Prostate gland (tissue), 2 donors: ENCODE measurements around the gene TNFAIP3. TPM values are rescaled to one million over a fixed set of nuclear protein-coding genes. Genes with fewer than 3 reads are reported as not detected.
A peak's percentile ranks its signal among the peaks of the same experiment; 100 is the strongest.

Source experiments
- DNase-seq: peaks from one replicate; pipeline ENCODE4 v3.0.0-alpha.2; 2019; ENCODE audit warnings: low spot score
- H3K27ac ChIP-seq, 2 donors: fragments of 200-600 bp; sonication (generic); 2 replicates each; pipeline ENCODE4 v1.5.1; 2017 to 2019
- H3K27me3 ChIP-seq: fragments of 200-600 bp; sonication (generic); replicated peaks from 2 replicates; pipeline ENCODE4 v1.5.1; 2019; ENCODE audit not compliant: insufficient read depth
- H3K36me3 ChIP-seq, 2 donors: fragments of 200-600 bp; sonication (generic); 1 replicate in 1 of 2; 2 replicates in 1 of 2; pipeline versions ENCODE4 v1.5.1 to v1.8.1; 2017 to 2019
- H3K4me1 ChIP-seq: fragments of 200-600 bp; sonication (generic); replicated peaks from 2 replicates; pipeline ENCODE4 v1.5.1; 2019
- H3K4me3 ChIP-seq, 2 donors: fragments of 200-600 bp; sonication (generic); 2 replicates each; pipeline ENCODE4 v1.5.1; 2017 to 2019
- H3K9me3 ChIP-seq: fragments of 200-600 bp; sonication (generic); 2 replicates; pipeline ENCODE4 v1.5.1; 2017
- CTCF ChIP-seq, 4 experiments: fragments of 200-600 bp in 2 of 4; fragments of 450-650 bp in 2 of 4; sonication (generic) in 2 of 4; IDR thresholded peaks; 1 replicate in 3 of 4; 2 replicates in 1 of 4; pipeline ENCODE4 v1.5.1; 2016 to 2019; ENCODE audit warnings: antibody characterized with exemption in 4 of 4, mild to moderate bottlenecking in 2 of 4, moderate library complexity in 2 of 4
- POLR2A ChIP-seq: fragments of 450-650 bp; IDR thresholded peaks from one replicate; pipeline ENCODE4 v1.6.1; 2016; ENCODE audit warnings: antibody characterized with exemption, mild to moderate bottlenecking
- POLR2AphosphoS5 ChIP-seq: sonication (generic); formaldehyde crosslinking; IDR thresholded peaks from one replicate; pipeline ENCODE4 v1.6.1; 2017; ENCODE audit warnings: antibody characterized with exemption
- WGBS: methylation state at CpG from one replicate; pipeline ENCODE4 v1.1.5; 2018; 5-methylcytosine and 5-hydroxymethylcytosine counted together
- intact Hi-C: fragments of 100-400 bp; cut with DNase I; formaldehyde crosslinking; loops from one replicate; pipeline ENCODE4 v1.14.2; 2022
- total RNA-seq, 2 donors: library from RNA; depleted of rRNA; stranded (reverse); fragments of >200 nt; gene quantifications; one replicate each; pipeline ENCODE4 v1.1.0, GENCODE V29; 2016

The TNFAIP3 gene
- 10 to 100 TPM; 13.0 to 19.9 TPM for total RNA-seq

DNA sequence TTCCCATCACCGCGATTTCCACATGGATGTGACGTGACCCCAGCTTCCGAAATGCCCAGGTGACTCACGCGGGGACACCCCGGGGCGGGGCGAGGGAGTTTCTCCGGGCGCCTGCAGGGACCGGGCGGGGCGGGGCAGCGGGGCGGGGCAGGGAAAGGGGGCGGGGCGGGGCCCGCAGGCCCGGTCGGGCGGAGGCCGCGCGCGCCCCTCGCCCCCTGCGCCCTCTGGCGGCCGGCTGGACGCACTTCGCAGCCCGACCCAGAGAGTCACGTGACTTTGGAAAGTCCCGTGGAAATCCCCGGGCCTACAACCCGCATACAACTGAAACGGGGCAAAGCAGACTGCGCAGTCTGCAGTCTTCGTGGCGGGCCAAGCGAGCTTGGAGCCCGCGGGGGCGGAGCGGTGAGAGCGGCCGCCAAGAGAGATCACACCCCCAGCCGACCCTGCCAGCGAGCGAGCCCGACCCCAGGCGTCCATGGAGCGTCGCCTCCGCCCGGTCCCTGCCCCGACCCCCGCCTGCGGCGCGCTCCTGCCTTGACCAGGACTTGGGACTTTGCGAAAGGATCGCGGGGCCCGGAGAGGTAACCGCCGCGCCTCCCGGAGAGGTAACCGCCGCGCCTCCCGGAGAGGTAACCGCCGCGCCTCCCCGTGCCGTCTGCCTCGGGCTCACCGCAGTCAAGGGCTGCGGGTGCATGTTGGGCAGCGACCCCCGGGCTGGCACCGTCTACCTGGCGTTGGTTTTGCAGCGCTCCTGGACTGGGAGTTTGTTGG, at the start of gene TNFAIP3:
Gene TNFAIP3 (plus strand): TSS at position 346 of the 771 bp plus-strand sequence. CDS start 3,969 bp downstream, outside the sequence.
- H3K4me1 ChIP-seq, result peaks cover 4% of the 10 kb centered on the region
- intact Hi-C loops, result loop anchor here (5.0 to 10.0 kb wide), 3 partner anchors 65 to 238 kb away; partner anchors contain the start of gene PERP
- TF ChIP-seq CTCF (IDR thresholded peaks at IDR 0.05), result peak; percentile 82 to 96 (median 94)
- peak; percentile 92 for TF ChIP-seq POLR2AphosphoS5
- TF ChIP-seq POLR2A, result peak; percentile 86
- H3K9me3 ChIP-seq, result no peaks in the 10 kb centered on the region
- DNase-seq, result peak; percentile 91
- no peaks in the 10 kb centered on the region for H3K36me3 ChIP-seq
- peak within 1 kb of the TSS; percentile 65 to 87 for H3K4me3 ChIP-seq
- no peaks in the 10 kb centered on the region for H3K27me3 ChIP-seq
- under 1% methylated on average over 61 of the region's 87 CpGs for WGBS
- peak within 1 kb of the TSS; percentile 79 to 85 for H3K27ac ChIP-seq

DNA sequence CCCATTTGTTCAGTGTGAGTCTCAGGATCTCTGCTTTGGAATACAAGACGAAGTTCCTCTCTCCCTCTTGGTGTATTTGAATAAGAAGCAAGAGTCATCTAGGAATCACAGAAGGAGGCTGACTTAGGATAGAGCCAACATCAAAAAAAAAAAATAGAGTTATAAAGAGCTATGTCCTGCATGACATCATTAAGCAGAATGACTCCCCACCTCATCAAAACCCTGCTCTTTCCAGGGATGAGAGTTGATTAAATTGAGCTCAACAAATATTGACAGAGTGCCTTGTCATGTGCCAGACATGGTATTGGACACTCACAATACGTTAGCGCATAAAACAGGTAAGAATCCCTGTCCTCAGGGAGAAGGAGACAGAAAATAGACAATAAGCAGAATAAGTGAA, 48.6 kb upstream of the TNFAIP3 start:
- Histone ChIP-seq H3K36me3 (no peaks in the 10 kb centered on the region), H3K4me1 (no peaks in the 10 kb centered on the region), H3K27me3 (no peaks in the 10 kb centered on the region), H3K4me3 (no peak overlapping the region), H3K9me3 (no peaks in the 10 kb centered on the region), H3K27ac (no peak overlapping the region)
- intact Hi-C loops, result loop anchor here (5.0 kb wide), 1 partner anchor 34 kb away; no protein-coding TSS in a partner anchor
- TF ChIP-seq CTCF (IDR thresholded peaks at IDR 0.05) (no peak), POLR2A (no peak), POLR2AphosphoS5 (no peak)
- 96% methylated on average over 3 of the region's 3 CpGs for WGBS
- DNase-seq, result no peak

GRCh38 chr6:137819740-137820139, 47.3 kb upstream of the TNFAIP3 start:
- Histone ChIP-seq H3K4me3 (no peak overlapping the region), H3K4me1 (no peaks in the 10 kb centered on the region), H3K9me3 (no peaks in the 10 kb centered on the region), H3K27me3 (no peaks in the 10 kb centered on the region), H3K36me3 (no peaks in the 10 kb centered on the region), H3K27ac (no peak overlapping the region)
- TF ChIP-seq POLR2AphosphoS5 (no peak), CTCF (IDR thresholded peaks at IDR 0.05) (no peak), POLR2A (no peak)
- intact Hi-C loops, result loop anchor here (5.0 kb wide), 1 partner anchor 33 kb away; no protein-coding TSS in a partner anchor
- no peak for DNase-seq
- WGBS, result 79% methylated on average over 2 of the region's 2 CpGs

GRCh38 chr6:137820425-137820824, 46.6 kb upstream of the TNFAIP3 start:
- no peak overlapping the region for H3K27ac ChIP-seq
- TF ChIP-seq POLR2AphosphoS5 (no peak), CTCF (IDR thresholded peaks at IDR 0.05) (no peak)
- H3K4me1 ChIP-seq, result no peaks in the 10 kb centered on the region
- H3K27me3 ChIP-seq, result no peaks in the 10 kb centered on the region
- intact Hi-C loops, result no loop called here
- no peak overlapping the region for H3K4me3 ChIP-seq
- no peaks in the 10 kb centered on the region for H3K9me3 ChIP-seq
- H3K36me3 ChIP-seq, result no peaks in the 10 kb centered on the region
- 86% methylated on average over 2 of the region's 2 CpGs for WGBS
- no peak for DNase-seq

DNA sequence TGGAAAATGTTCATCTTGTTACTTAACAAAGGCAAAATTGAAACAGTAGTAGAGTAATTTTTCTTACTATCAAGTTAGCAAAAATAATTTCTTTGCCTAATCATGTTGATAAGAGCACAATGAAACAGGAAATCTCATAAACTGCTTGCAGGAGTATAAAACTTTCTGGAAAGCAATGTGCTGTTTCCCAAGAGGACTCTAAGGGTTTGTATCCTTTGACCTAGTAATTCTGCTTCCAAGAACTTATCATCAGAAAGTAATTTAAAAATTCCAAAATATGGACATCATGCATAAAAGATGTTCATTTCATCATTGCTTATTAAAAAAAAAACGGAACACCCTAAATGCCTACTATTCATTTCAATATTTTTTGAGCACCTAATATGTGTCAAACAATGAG, 46.1 kb upstream of the TNFAIP3 start:
- no peak for TF ChIP-seq CTCF (IDR thresholded peaks at IDR 0.05)
- no peak for TF ChIP-seq POLR2AphosphoS5
- TF ChIP-seq POLR2A, result no peak
- H3K4me1 ChIP-seq, result no peaks in the 10 kb centered on the region
- no peaks in the 10 kb centered on the region for H3K9me3 ChIP-seq
- intact Hi-C loops, result no loop called here
- H3K27me3 ChIP-seq, result no peaks in the 10 kb centered on the region
- no peaks in the 10 kb centered on the region for H3K36me3 ChIP-seq
- no peak overlapping the region for H3K27ac ChIP-seq
- DNase-seq, result no peak
- WGBS, result 62% methylated on average over 1 of the region's 1 CpG
- no peak overlapping the region for H3K4me3 ChIP-seq
